T-helper 17 cell (primary cell): ENCODE results near the gene INCA1. TPM values are rescaled to one million over a fixed set of nuclear protein-coding genes. Genes with fewer than 3 reads are reported as not detected.

Experiments
- ATAC-seq: fragments of 150-1000 bp; cut with Tn5 transposase; 2 replicates; pipeline ENCODE4 v1.10.0; 2021; ENCODE audit warnings: mild to moderate bottlenecking, moderate library complexity
- DNase-seq, 3 donors: peaks; one replicate each; pipeline versions ENCODE4 v3.0.0 to v3.0.0-alpha.2; 2020 to 2021
- H3K9me3 ChIP-seq: one replicate; pipeline ENCODE4 v1.7.0; 2013; ENCODE audit warnings: low read length, mild to moderate bottlenecking; ENCODE audit not compliant: control insufficient read depth, poor library complexity, severe bottlenecking
- H3K27ac Mint-ChIP-seq: one replicate; pipeline ENCODE4 v1.8.0; 2022; ENCODE audit warnings: mild to moderate bottlenecking, moderate library complexity, mixed read lengths
- H3K27me3 Mint-ChIP-seq: one replicate; pipeline ENCODE4 v1.8.0; 2022; ENCODE audit warnings: mixed read lengths
- H3K36me3 Mint-ChIP-seq: one replicate; pipeline ENCODE4 v1.8.0; 2022; ENCODE audit warnings: low read depth, mixed read lengths
- H3K4me1 Mint-ChIP-seq: one replicate; pipeline ENCODE4 v1.8.0; 2022; ENCODE audit warnings: mild to moderate bottlenecking, mixed read lengths
- H3K4me3 Mint-ChIP-seq: one replicate; pipeline ENCODE4 v1.8.0; 2022; ENCODE audit warnings: mild to moderate bottlenecking, moderate library complexity, mixed read lengths
- total RNA-seq, 4 donors: library from RNA in 2 of 4; stranded (reverse) in 2 of 4; gene quantifications; one replicate each; pipeline ENCODE4 v1.2.3 and lab custom pipeline; 2022 to 2026

INCA1 gene
- total RNA-seq, 2 donors from 2014 or later: not detected

DNA sequence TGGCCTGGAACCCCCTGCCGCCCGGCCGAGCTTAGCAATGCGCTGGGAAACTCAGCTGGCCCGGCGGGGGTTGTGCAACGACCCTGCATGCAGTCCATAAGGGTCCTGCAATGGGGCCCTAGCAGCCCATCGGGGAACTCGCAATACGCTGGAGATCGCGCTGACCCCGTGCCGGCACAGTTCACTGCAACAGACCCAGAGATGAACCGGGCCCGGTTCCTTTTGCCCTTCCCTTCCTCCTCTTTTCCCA lies 57.9 kb downstream of the INCA1 start:
- DNase-seq: no peak
- H3K4me1 Mint-ChIP-seq: peaks cover 49% of the 10 kb centered on the region
- no peaks in the 10 kb centered on the region for H3K27me3 Mint-ChIP-seq
- peaks cover 13% of the 10 kb centered on the region for H3K36me3 Mint-ChIP-seq
- no peaks in the 10 kb centered on the region for H3K9me3 ChIP-seq
- peak overlapping the region; percentile 97 for H3K27ac Mint-ChIP-seq
- peak; percentile 3 for ATAC-seq
- peak overlapping the region; percentile 99 for H3K4me3 Mint-ChIP-seq

DNA sequence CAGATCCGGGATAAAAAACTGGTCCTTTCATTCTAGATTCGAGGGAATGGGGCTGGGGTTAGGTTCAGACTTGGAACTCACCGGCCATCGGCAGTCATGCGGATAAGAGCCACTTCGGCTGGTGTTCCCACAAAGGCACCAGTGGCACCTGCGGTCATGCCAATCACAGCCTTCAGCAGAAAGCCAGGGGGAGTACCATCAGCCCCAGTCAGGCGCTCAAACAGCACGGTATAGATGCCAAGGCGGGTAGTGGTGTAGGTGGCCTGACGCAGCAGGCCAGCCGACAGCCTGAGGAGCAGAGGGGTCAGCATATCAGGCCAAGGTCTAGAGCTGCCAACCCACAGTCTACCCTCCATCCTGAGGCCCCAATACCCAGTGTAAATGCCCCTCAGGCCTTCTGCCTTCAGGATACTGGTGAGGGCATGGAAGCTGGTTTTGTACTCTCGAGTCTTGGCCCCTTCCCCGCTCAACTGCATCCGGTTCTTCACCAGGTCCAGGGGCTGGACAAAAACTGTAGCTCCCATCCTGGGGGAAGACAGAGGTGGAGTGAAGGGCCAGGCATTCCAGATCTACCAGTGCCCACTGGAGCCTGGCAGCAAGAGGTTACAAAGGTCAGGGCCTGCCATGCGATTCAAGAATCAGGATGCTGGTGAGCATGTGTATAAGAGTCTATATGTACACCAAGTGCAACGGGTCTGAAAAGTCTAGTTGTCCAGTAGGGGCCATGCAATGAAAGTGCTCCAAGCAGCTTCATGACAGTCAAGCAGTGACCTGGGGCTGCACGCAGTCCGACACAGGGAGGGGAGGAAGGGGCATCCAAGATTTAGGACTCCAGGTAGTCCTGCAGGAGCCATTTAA lies 58.4 kb downstream of the INCA1 start:
- ATAC-seq (no peak), DNase-seq (no peak)
- peak overlapping the region; percentile 99 for H3K4me3 Mint-ChIP-seq
- H3K4me1 Mint-ChIP-seq: peaks cover 49% of the 10 kb centered on the region
- H3K27me3 Mint-ChIP-seq: no peaks in the 10 kb centered on the region
- peak overlapping the region; percentile 97 for H3K27ac Mint-ChIP-seq
- no peaks in the 10 kb centered on the region for H3K9me3 ChIP-seq
- peaks cover 10% of the 10 kb centered on the region for H3K36me3 Mint-ChIP-seq

Other genes with a start within 250 kb of the INCA1 start
- gene TM4SF5, start 225.6 kb downstream of the INCA1 start, total RNA-seq: not detected
- not detected for gene VMO1, start 211.2 kb downstream of the INCA1 start, total RNA-seq
- gene GLTPD2, start 208.6 kb downstream of the INCA1 start, total RNA-seq: under 1 TPM in 1 of 2 donors, not detected in 1; 0.34 TPM
- gene PSMB6, start 201.4 kb downstream of the INCA1 start, total RNA-seq: 10 to 100 TPM; 54.3 to 59.7 TPM
- gene PLD2, start 190.4 kb downstream of the INCA1 start, total RNA-seq: 10 to 100 TPM; 30.6 to 32.8 TPM
- gene MINK1, start 164.2 kb downstream of the INCA1 start, total RNA-seq: 100 to 1,000 TPM; 188 to 263 TPM
- gene C17orf107, start 98.0 kb downstream of the INCA1 start, total RNA-seq: 10 to 100 TPM; 10.7 to 12.8 TPM
- gene CHRNE, start 94.4 kb downstream of the INCA1 start, total RNA-seq: 1 to 10 TPM; 1.1 to 1.6 TPM
- 10 to 100 TPM in 1 of 2 donors, 1 to 10 TPM in 1; 1.6 to 22.9 TPM for gene GP1BA, start 65.2 kb downstream of the INCA1 start, total RNA-seq
- 10 to 100 TPM; 26.2 to 26.4 TPM for gene SLC25A11, start 57.5 kb downstream of the INCA1 start, total RNA-seq
- gene RNF167, start 57.3 kb downstream of the INCA1 start, total RNA-seq: 10 to 100 TPM; 95.5 to 99.0 TPM
- gene PFN1, start 49.0 kb downstream of the INCA1 start, total RNA-seq: 100 to 1,000 TPM; 686 to 710 TPM
- 10 to 100 TPM; 17.2 to 17.6 TPM for gene ENO3, start 46.4 kb downstream of the INCA1 start, total RNA-seq
- 10 to 100 TPM; 39.0 to 48.4 TPM for gene SPAG7, start 29.7 kb downstream of the INCA1 start, total RNA-seq
- 10 to 100 TPM; 59.9 to 63.5 TPM for gene CAMTA2, start 9.8 kb downstream of the INCA1 start, total RNA-seq
- 10 to 100 TPM; 15.4 to 19.3 TPM for gene KIF1C, start 428 bp upstream of the INCA1 start, total RNA-seq
- under 1 TPM in 1 of 2 donors, not detected in 1; 0.12 TPM for gene SLC52A1, start 37.9 kb upstream of the INCA1 start, total RNA-seq
- gene ZFP3, start 80.9 kb upstream of the INCA1 start, total RNA-seq: 1 to 10 TPM; 2.5 to 3.6 TPM
- 1 to 10 TPM; 3.4 to 4.1 TPM for gene ZNF232, start 114.4 kb upstream of the INCA1 start, total RNA-seq
- under 1 TPM; 0.05 to 0.13 TPM for gene USP6, start 118.5 kb upstream of the INCA1 start, total RNA-seq
- gene ZNF594, start 194.3 kb upstream of the INCA1 start, total RNA-seq: 1 to 10 TPM; 3.9 to 5.5 TPM
- gene SCIMP, start 237.3 kb upstream of the INCA1 start, total RNA-seq: 1 to 10 TPM in 1 of 2 donors, under 1 TPM in 1; 0.76 to 4.8 TPM